B cell (primary cell): ENCODE data around the gene PCDHB7. TPM values are rescaled to one million over a fixed set of nuclear protein-coding genes. Genes with fewer than 3 reads are reported as not detected.
"Not testable (repeated sequence)": the region's sequence is repeated elsewhere in the genome, so short reads cannot be mapped to it uniquely, and the experiment has no call there.

Source experiments
- ATAC-seq: fragments of 200-7000 bp; cut with Tn5 transposase; one replicate; pipeline ENCODE4 v1.10.0; 2021; ENCODE audit warnings: low read depth, mild to moderate bottlenecking, moderate number of reproducible peaks, moderate library complexity
- CTCF ChIA-PET: fragments of 350-600 bp; sonication (Branson Sonifier 250); formaldehyde crosslinking; loops from one replicate; lab custom pipeline; 2021; ENCODE audit warnings: antibody characterized with exemption, inconsistent platforms; lab: Charles Lee
- POLR2A ChIA-PET: fragments of 350-600 bp; sonication (Branson Sonifier 250); formaldehyde crosslinking; loops from one replicate; lab custom pipeline; 2021; ENCODE audit warnings: antibody characterized with exemption; lab: Charles Lee
- DNase-seq: peaks from one replicate; pipeline ENCODE4 v3.0.0; 2013
- H2AFZ ChIP-seq: 2 replicates; pipeline ENCODE4 v1.6.1; 2012; ENCODE audit warnings: mild to moderate bottlenecking, low read depth, low read length; ENCODE audit not compliant: insufficient read depth, poor library complexity, severe bottlenecking
- H3K27ac ChIP-seq, 2 donors: 1 replicate in 1 of 2; 2 replicates in 1 of 2; pipeline ENCODE4 v1.5.1; 2012 to 2013; ENCODE audit warnings: low read length in 2 of 2, mild to moderate bottlenecking in 2 of 2, moderate library complexity in 1 of 2
- H3K27me3 ChIP-seq, 4 experiments: fragments of 200-600 bp in 1 of 4; sonication (generic) in 1 of 4; replicated peaks in 1 of 4; 1 replicate in 2 of 4; 2 replicates in 2 of 4; pipeline versions ENCODE4 v1.6.1 to v1.7.0; 2013 to 2016; ENCODE audit warnings: low read length in 3 of 4, mild to moderate bottlenecking in 2 of 4, mixed read lengths in 1 of 4, moderate library complexity in 1 of 4; ENCODE audit not compliant: insufficient read depth in 4 of 4, control insufficient read depth in 3 of 4; ENCODE audit errors: control extremely low read depth in 1 of 4
- H3K36me3 ChIP-seq, 2 experiments: replicated peaks in 1 of 2; 1 replicate in 1 of 2; 2 replicates in 1 of 2; pipeline versions ENCODE4 v1.6.1 to v1.7.1; 2013; ENCODE audit warnings: low read length in 1 of 2; ENCODE audit not compliant: insufficient read depth in 2 of 2, control insufficient read depth in 1 of 2; ENCODE audit errors: control extremely low read depth in 1 of 2, extremely low read depth in 1 of 2
- H3K4me1 ChIP-seq, 2 donors: fragments of 200-600 bp in 1 of 2; sonication (generic) in 1 of 2; 1 replicate in 1 of 2; 2 replicates in 1 of 2; pipeline versions ENCODE4 v1.5.1 to v1.6.1; 2013 to 2017; ENCODE audit warnings: low read length in 2 of 2; ENCODE audit not compliant: control insufficient read depth in 2 of 2, insufficient read depth in 2 of 2
- H3K4me2 ChIP-seq: replicated peaks from 2 replicates; pipeline ENCODE3; 2012; ENCODE audit warnings: mild to moderate bottlenecking, low read depth, low read length; ENCODE audit not compliant: poor library complexity, severe bottlenecking
- H3K4me3 ChIP-seq, 5 experiments: fragments of 200-600 bp in 1 of 5; sonication (generic) in 1 of 5; 1 replicate in 3 of 5; 2 replicates in 2 of 5; pipeline versions ENCODE4 v1.5.1 to v1.7.0; 2011 to 2016; ENCODE audit warnings: low read length in 4 of 5, mild to moderate bottlenecking in 4 of 5, low read depth in 2 of 5, control low read depth in 1 of 5, moderate library complexity in 1 of 5; ENCODE audit not compliant: insufficient read depth in 1 of 5; ENCODE audit errors: control extremely low read depth in 1 of 5, extremely low read depth in 1 of 5
- H3K79me2 ChIP-seq: fragments of 200-600 bp; sonication (generic); one replicate; pipeline ENCODE4 v1.6.0; 2016; ENCODE audit warnings: low read length; ENCODE audit not compliant: control insufficient read depth, insufficient read depth
- H3K9ac ChIP-seq: fragments of 200-600 bp; sonication (generic); 2 replicates; pipeline ENCODE4 v1.6.1; 2017; ENCODE audit warnings: mild to moderate bottlenecking, low read length, moderate library complexity
- H3K9me3 ChIP-seq, 3 donors: one replicate each; pipeline versions ENCODE4 v1.6.1 to v1.7.1; 2013; ENCODE audit warnings: low read length in 2 of 3; ENCODE audit not compliant: control insufficient read depth in 2 of 3, insufficient read depth in 1 of 3; ENCODE audit errors: control extremely low read depth in 1 of 3
- H4K20me1 ChIP-seq: 2 replicates; pipeline ENCODE4 v1.6.0; 2012; ENCODE audit warnings: mild to moderate bottlenecking, low read length; ENCODE audit not compliant: insufficient read depth, control insufficient read depth, poor library complexity, severe bottlenecking
- H3K27ac Mint-ChIP-seq: one replicate; pipeline ENCODE4 v1.8.0; 2021; ENCODE audit warnings: mixed read lengths
- H3K27me3 Mint-ChIP-seq: one replicate; pipeline ENCODE4 v1.8.0; 2021; ENCODE audit warnings: mixed read lengths
- H3K4me1 Mint-ChIP-seq: one replicate; pipeline ENCODE4 v1.8.0; 2021; ENCODE audit warnings: mixed read lengths
- H3K4me3 Mint-ChIP-seq: one replicate; pipeline ENCODE4 v1.8.0; 2021; ENCODE audit warnings: mixed read lengths
- H3K9me3 Mint-ChIP-seq: one replicate; pipeline ENCODE4 v1.8.0; 2022; ENCODE audit warnings: mixed read lengths; ENCODE audit not compliant: insufficient read depth
- EZH2 ChIP-seq: IDR thresholded peaks from 2 replicates; pipeline ENCODE4 v1.6.1; 2012; ENCODE audit warnings: borderline replicate concordance, low read depth, mild to moderate bottlenecking, moderate library complexity, low read length; ENCODE audit not compliant: insufficient read depth, poor library complexity, severe bottlenecking
- WGBS: methylation state at CpG from one replicate; pipeline ENCODE4 v1.1.5; 2013; ENCODE audit warnings: missing lambda C conversion rate; ENCODE audit not compliant: insufficient coverage; 5-methylcytosine and 5-hydroxymethylcytosine counted together
- intact Hi-C: fragments of 100-400 bp; cut with micrococcal nuclease; formaldehyde crosslinking; loops from one replicate; pipeline ENCODE4 v1.10.0; 2022
- polyA plus RNA-seq: library from polyadenylated mRNA; depleted of rRNA; stranded (reverse); fragments of >200 nt; gene quantifications from 2 replicates; pipeline ENCODE4 v1.2.3, GENCODE V29; 2012
- total RNA-seq, 2 donors: library from RNA; stranded (reverse); fragments of 120-200 nt in 1 of 2; gene quantifications; 1 replicate in 1 of 2; 2 replicates in 1 of 2; pipeline versions ENCODE4 v1.2.3 to v1.2.4, GENCODE V29; 2013 to 2022
- TF ChIP-seq, protein P1 (sequence below): fragments of 200-600 bp; IDR thresholded peaks from one replicate; pipeline ENCODE4 v1.8.0; 2022; ENCODE audit warnings: antibody characterized with exemption, mild to moderate bottlenecking

PCDHB7 gene
- total and polyA plus RNA-seq, 2 donors (not counting 1 experiment from before 2014, with no cell fraction given) = not detected

DNA sequence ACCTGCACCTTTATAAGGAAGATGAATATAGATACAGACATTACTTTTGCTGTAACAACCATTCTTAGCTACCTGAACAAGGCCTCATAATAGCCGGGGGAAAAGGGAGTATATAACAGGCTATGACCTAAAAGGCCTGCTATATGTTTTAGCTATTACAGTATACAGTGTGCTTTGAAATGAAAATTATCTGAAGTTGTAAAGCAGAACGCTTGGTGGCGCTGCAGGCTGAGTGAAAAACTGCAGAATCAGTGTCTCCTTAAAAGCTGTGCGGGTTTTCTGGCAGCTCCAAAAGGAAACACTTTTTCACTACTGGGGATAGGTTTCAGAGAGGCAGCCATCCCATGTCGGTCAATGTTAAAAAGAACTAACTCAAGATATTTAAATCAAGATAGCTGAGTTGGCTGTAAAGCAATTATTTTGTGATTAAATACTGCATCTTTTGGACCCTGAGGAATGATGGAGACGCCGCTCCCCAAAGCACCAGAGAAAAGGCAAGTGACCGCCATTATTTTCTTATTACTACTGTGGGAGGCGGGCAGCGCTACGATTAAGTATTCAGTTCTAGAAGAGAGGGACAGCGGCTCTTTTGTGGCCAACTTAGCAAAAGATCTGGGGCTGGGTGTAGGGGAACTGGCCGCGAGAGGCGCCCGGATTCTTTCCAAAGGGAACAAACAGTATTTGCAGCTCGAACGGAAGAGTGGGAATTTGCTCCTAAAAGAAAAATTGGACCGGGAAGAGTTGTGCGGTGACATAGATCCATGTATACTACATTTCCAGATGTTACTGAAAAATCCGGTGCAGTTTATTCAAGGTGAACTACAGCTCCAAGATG, 16.7 kb upstream of the PCDHB7 start:
- Mint-ChIP-seq H3K9me3 (no peaks in the 10 kb centered on the region), H3K27ac (no peak overlapping the region), H3K4me3 (no peak overlapping the region), H3K4me1 (no peaks in the 10 kb centered on the region), H3K27me3 (peaks cover 19% of the 10 kb centered on the region)
- no peak for ATAC-seq
- TF ChIP-seq, protein P1, sequence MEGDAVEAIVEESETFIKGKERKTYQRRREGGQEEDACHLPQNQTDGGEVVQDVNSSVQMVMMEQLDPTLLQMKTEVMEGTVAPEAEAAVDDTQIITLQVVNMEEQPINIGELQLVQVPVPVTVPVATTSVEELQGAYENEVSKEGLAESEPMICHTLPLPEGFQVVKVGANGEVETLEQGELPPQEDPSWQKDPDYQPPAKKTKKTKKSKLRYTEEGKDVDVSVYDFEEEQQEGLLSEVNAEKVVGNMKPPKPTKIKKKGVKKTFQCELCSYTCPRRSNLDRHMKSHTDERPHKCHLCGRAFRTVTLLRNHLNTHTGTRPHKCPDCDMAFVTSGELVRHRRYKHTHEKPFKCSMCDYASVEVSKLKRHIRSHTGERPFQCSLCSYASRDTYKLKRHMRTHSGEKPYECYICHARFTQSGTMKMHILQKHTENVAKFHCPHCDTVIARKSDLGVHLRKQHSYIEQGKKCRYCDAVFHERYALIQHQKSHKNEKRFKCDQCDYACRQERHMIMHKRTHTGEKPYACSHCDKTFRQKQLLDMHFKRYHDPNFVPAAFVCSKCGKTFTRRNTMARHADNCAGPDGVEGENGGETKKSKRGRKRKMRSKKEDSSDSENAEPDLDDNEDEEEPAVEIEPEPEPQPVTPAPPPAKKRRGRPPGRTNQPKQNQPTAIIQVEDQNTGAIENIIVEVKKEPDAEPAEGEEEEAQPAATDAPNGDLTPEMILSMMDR = no peak
- TF ChIP-seq EZH2 = no peak
- peaks cover 0 to 8% (median 5%) of the 10 kb centered on the region in 4 experiments for H3K27me3 ChIP-seq
- DNase-seq = no peak
- no peaks in the 10 kb centered on the region for H4K20me1 ChIP-seq
- H3K27ac ChIP-seq = no peak overlapping the region
- no peaks in the 10 kb centered on the region for H3K4me1 ChIP-seq
- intact Hi-C loops = no loop called here
- no peak overlapping the region for H3K4me2 ChIP-seq
- CTCF ChIA-PET = no interaction called here
- H3K36me3 ChIP-seq = no peaks in the 10 kb centered on the region
- no peak overlapping the region for H3K4me3 ChIP-seq
- peaks cover 2 to 40% (median 7%) of the 10 kb centered on the region in 3 donors for H3K9me3 ChIP-seq
- H3K79me2 ChIP-seq = no peaks in the 10 kb centered on the region
- 36% methylated on average over 20 of the region's 21 CpGs for WGBS
- H2AFZ ChIP-seq = no peak overlapping the region
- POLR2A ChIA-PET = no interaction called here
- no peak overlapping the region for H3K9ac ChIP-seq

DNA sequence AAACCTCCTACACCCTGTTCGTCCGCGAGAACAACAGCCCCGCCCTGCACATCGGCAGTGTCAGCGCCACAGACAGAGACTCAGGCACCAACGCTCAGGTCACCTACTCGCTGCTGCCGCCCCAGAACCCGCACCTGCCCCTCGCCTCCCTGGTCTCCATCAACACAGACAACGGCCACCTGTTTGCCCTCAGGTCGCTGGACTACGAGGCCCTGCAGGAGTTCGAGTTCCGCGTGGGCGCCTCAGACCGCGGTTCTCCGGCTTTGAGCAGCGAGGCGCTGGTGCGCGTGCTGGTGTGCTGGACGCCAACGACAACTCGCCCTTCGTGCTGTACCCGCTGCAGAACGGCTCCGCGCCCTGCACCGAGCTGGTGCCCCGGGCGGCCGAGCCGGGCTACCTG, 15.1 kb upstream of the PCDHB7 start:
- intact Hi-C loops, H3K9ac ChIP-seq, CTCF ChIA-PET, ATAC-seq, H3K36me3 ChIP-seq, H3K4me2 ChIP-seq, H3K9me3 Mint-ChIP-seq, H3K27ac ChIP-seq, H3K27ac Mint-ChIP-seq, H4K20me1 ChIP-seq, H2AFZ ChIP-seq, POLR2A ChIA-PET, H3K4me1 ChIP-seq, H3K4me3 Mint-ChIP-seq, H3K27me3 ChIP-seq, H3K79me2 ChIP-seq, DNase-seq, H3K4me1 Mint-ChIP-seq, H3K4me3 ChIP-seq: not testable (repeated sequence)
- H3K9me3 ChIP-seq = peaks cover 2 to 25% (median 2%) of the 10 kb centered on the region in 3 donors
- 47% methylated on average over 22 of the region's 38 CpGs for WGBS
- H3K27me3 Mint-ChIP-seq = peaks cover 14% of the 10 kb centered on the region

DNA sequence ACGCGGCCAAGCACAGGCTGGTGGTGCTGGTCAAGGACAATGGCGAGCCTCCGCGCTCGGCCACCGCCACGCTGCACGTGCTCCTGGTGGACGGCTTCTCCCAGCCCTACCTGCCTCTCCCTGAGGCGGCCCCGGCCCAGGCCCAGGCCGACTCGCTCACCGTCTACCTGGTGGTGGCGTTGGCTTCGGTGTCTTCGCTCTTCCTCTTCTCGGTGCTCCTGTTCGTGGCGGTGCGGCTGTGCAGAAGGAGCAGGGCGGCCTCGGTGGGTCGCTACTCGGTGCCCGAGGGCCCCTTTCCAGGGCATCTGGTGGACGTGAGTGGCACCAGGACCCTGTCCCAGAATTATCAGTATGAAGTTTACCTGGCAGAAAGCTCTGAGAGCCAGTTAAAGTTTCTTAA, 14.5 kb upstream of the PCDHB7 start:
- H3K9ac ChIP-seq, DNase-seq, H3K4me1 Mint-ChIP-seq, H3K4me2 ChIP-seq, H3K27me3 ChIP-seq, H3K4me1 ChIP-seq, H3K79me2 ChIP-seq, H3K9me3 Mint-ChIP-seq, CTCF ChIA-PET, H3K27ac Mint-ChIP-seq, intact Hi-C loops, H3K27ac ChIP-seq, H3K36me3 ChIP-seq, H2AFZ ChIP-seq, POLR2A ChIA-PET, ATAC-seq, H4K20me1 ChIP-seq, H3K4me3 Mint-ChIP-seq, H3K4me3 ChIP-seq: not testable (repeated sequence)
- 61% methylated on average over 25 of the region's 28 CpGs for WGBS
- peaks cover 2 to 25% (median 4%) of the 10 kb centered on the region in 3 donors for H3K9me3 ChIP-seq
- peaks cover 14% of the 10 kb centered on the region for H3K27me3 Mint-ChIP-seq
